ENCODE data around the gene CELSR3.

CELSR3 gene

GRCh38 chr3:48694610-48695392 is 32.1 kb upstream of the CELSR3 start:
- ChIA-PET POLR2A (no interaction called here), CTCF (interaction anchor here (1.1 to 1.2 kb wide), 3 partner anchors 9 to 45 kb away, joined by 3 to 4 read pairs (median 3); partner anchors contain the start of gene NCKIPSD)
- no peak for DNase-seq
- no peaks in the 10 kb centered on the region for H3K9me3 ChIP-seq (ENCODE audit: control extremely low read depth in 1 of 5, control insufficient read depth in 4 of 5, insufficient read depth in 2 of 5, low read depth in 1 of 5, low read length in 4 of 5)
- no peak overlapping the region for H3K4me3 ChIP-seq (ENCODE audit: control insufficient read depth in 1 of 7, extremely low read depth in 1 of 7, insufficient read depth in 4 of 7, low read depth in 2 of 7, low read length in 6 of 7)
- H3K27ac ChIP-seq (ENCODE audit: insufficient read depth in 1 of 2, low read depth in 1 of 2, low read length in 2 of 2, poor library complexity in 1 of 2, severe bottlenecking in 2 of 2), result no peak overlapping the region
- WGBS (ENCODE audit: insufficient coverage), result over 99% methylated on average over 18 of the region's 23 CpGs
- no peaks in the 10 kb centered on the region for H3K27me3 ChIP-seq (replicated peaks in 2 of 5; ENCODE audit: control insufficient read depth in 4 of 5, insufficient read depth in 5 of 5, low read length in 4 of 5)
- H3K4me1 ChIP-seq (ENCODE audit: control extremely low read depth in 1 of 4, control insufficient read depth in 4 of 4, insufficient read depth in 4 of 4, low read length in 3 of 4), result no peaks in the 10 kb centered on the region
- peaks cover 19 to 83% (median 70%) of the 10 kb centered on the region in 4 experiments for H3K36me3 ChIP-seq (ENCODE audit: control insufficient read depth in 4 of 4, insufficient read depth in 4 of 4, low read length in 3 of 4)

GRCh38 chr3:48693826-48694225 is 31.1 kb upstream of the CELSR3 start:
- CTCF ChIA-PET, result no interaction called here
- H3K9me3 ChIP-seq (ENCODE audit: control extremely low read depth in 1 of 5, control insufficient read depth in 4 of 5, insufficient read depth in 2 of 5, low read depth in 1 of 5, low read length in 4 of 5), result no peaks in the 10 kb centered on the region

GRCh38 chr3:48692551-48692950 is 29.9 kb upstream of the CELSR3 start:
- no peak for DNase-seq
- Histone ChIP-seq H3K27ac (ENCODE audit: insufficient read depth in 1 of 2, low read depth in 1 of 2, low read length in 2 of 2, poor library complexity in 1 of 2, severe bottlenecking in 2 of 2) (no peak overlapping the region), H3K4me3 (ENCODE audit: control insufficient read depth in 1 of 7, extremely low read depth in 1 of 7, insufficient read depth in 4 of 7, low read depth in 2 of 7, low read length in 6 of 7) (no peak overlapping the region), H3K9me3 (ENCODE audit: control extremely low read depth in 1 of 5, control insufficient read depth in 4 of 5, insufficient read depth in 2 of 5, low read depth in 1 of 5, low read length in 4 of 5) (no peaks in the 10 kb centered on the region), H3K4me1 (ENCODE audit: control extremely low read depth in 1 of 4, control insufficient read depth in 4 of 4, insufficient read depth in 4 of 4, low read length in 3 of 4) (peaks cover 0 to under 1% (median 0%) of the 10 kb centered on the region in 4 experiments), H3K27me3 (replicated peaks in 2 of 5; ENCODE audit: control insufficient read depth in 4 of 5, insufficient read depth in 5 of 5, low read length in 4 of 5) (no peaks in the 10 kb centered on the region), H3K36me3 (ENCODE audit: control insufficient read depth in 4 of 4, insufficient read depth in 4 of 4, low read length in 3 of 4) (peaks cover 16 to 86% (median 72%) of the 10 kb centered on the region in 4 experiments)
- CTCF ChIA-PET, result interaction anchor here (0.6 to 1.0 kb wide), 2 partner anchors 9 to 22 kb away, joined by 3 read pairs; no protein-coding TSS in a partner anchor
- POLR2A ChIA-PET, result no interaction called here

More at GRCh38 chr3:48693826-48694225, 31.1 kb upstream of the CELSR3 start:
- WGBS (ENCODE audit: insufficient coverage), result 96% methylated on average over 4 of the region's 8 CpGs
- H3K4me3 ChIP-seq (ENCODE audit: control insufficient read depth in 1 of 7, extremely low read depth in 1 of 7, insufficient read depth in 4 of 7, low read depth in 2 of 7, low read length in 6 of 7), result no peak overlapping the region
- no peaks in the 10 kb centered on the region for H3K27me3 ChIP-seq (replicated peaks in 2 of 5; ENCODE audit: control insufficient read depth in 4 of 5, insufficient read depth in 5 of 5, low read length in 4 of 5)
- H3K36me3 ChIP-seq (ENCODE audit: control insufficient read depth in 4 of 4, insufficient read depth in 4 of 4, low read length in 3 of 4), result peaks cover 17 to 84% (median 70%) of the 10 kb centered on the region in 4 experiments
- POLR2A ChIA-PET, result interaction anchor here (0.6 kb wide), 1 partner anchor 12 kb away, joined by 4 read pairs; no protein-coding TSS in a partner anchor
- no peak overlapping the region for H3K27ac ChIP-seq (ENCODE audit: insufficient read depth in 1 of 2, low read depth in 1 of 2, low read length in 2 of 2, poor library complexity in 1 of 2, severe bottlenecking in 2 of 2)
- no peak for DNase-seq
- H3K4me1 ChIP-seq (ENCODE audit: control extremely low read depth in 1 of 4, control insufficient read depth in 4 of 4, insufficient read depth in 4 of 4, low read length in 3 of 4), result no peaks in the 10 kb centered on the region

- DNase-seq, result no peak
- Histone ChIP-seq H3K4me3 (ENCODE audit: control insufficient read depth in 1 of 7, extremely low read depth in 1 of 7, insufficient read depth in 4 of 7, low read depth in 2 of 7, low read length in 6 of 7) (no peak overlapping the region), H3K27ac (ENCODE audit: insufficient read depth in 1 of 2, low read depth in 1 of 2, low read length in 2 of 2, poor library complexity in 1 of 2, severe bottlenecking in 2 of 2) (no peak overlapping the region), H3K4me1 (ENCODE audit: control extremely low read depth in 1 of 4, control insufficient read depth in 4 of 4, insufficient read depth in 4 of 4, low read length in 3 of 4) (peaks cover 0 to 12% (median 10%) of the 10 kb centered on the region in 4 experiments), H3K36me3 (ENCODE audit: control insufficient read depth in 4 of 4, insufficient read depth in 4 of 4, low read length in 3 of 4) (peaks cover 18 to 84% (median 72%) of the 10 kb centered on the region in 4 experiments), H3K27me3 (replicated peaks in 2 of 5; ENCODE audit: control insufficient read depth in 4 of 5, insufficient read depth in 5 of 5, low read length in 4 of 5) (no peaks in the 10 kb centered on the region), H3K9me3 (ENCODE audit: control extremely low read depth in 1 of 5, control insufficient read depth in 4 of 5, insufficient read depth in 2 of 5, low read depth in 1 of 5, low read length in 4 of 5) (no peaks in the 10 kb centered on the region)
- ChIA-PET POLR2A (interaction anchor here (0.9 to 1.0 kb wide), 2 partner anchors 19 to 22 kb away, joined by 3 read pairs; no protein-coding TSS in a partner anchor), CTCF (interaction anchor here (1.0 to 1.3 kb wide), 2 partner anchors 10 to 34 kb away, joined by 3 to 4 read pairs; no protein-coding TSS in a partner anchor)
- WGBS (ENCODE audit: insufficient coverage), result no CpG with 5 or more reads among the region's 2 CpGs
These were observed 28.3 kb upstream of the CELSR3 start for GRCh38 chr3:48690846-48691458.

- Histone ChIP-seq H3K27ac (ENCODE audit: insufficient read depth in 1 of 2, low read depth in 1 of 2, low read length in 2 of 2, poor library complexity in 1 of 2, severe bottlenecking in 2 of 2) (no peak overlapping the region), H3K4me3 (ENCODE audit: control insufficient read depth in 1 of 7, extremely low read depth in 1 of 7, insufficient read depth in 4 of 7, low read depth in 2 of 7, low read length in 6 of 7) (no peak overlapping the region), H3K27me3 (replicated peaks in 2 of 5; ENCODE audit: control insufficient read depth in 4 of 5, insufficient read depth in 5 of 5, low read length in 4 of 5) (no peaks in the 10 kb centered on the region), H3K36me3 (ENCODE audit: control insufficient read depth in 4 of 4, insufficient read depth in 4 of 4, low read length in 3 of 4) (peaks cover 15 to 72% (median 61%) of the 10 kb centered on the region in 4 experiments), H3K9me3 (ENCODE audit: control extremely low read depth in 1 of 5, control insufficient read depth in 4 of 5, insufficient read depth in 2 of 5, low read depth in 1 of 5, low read length in 4 of 5) (no peaks in the 10 kb centered on the region), H3K4me1 (ENCODE audit: control extremely low read depth in 1 of 4, control insufficient read depth in 4 of 4, insufficient read depth in 4 of 4, low read length in 3 of 4) (peaks cover 2 to 22% (median 19%) of the 10 kb centered on the region in 4 experiments)
- WGBS (ENCODE audit: insufficient coverage), result 91% methylated on average over 3 of the region's 5 CpGs
- ChIA-PET POLR2A (no interaction called here), CTCF (no interaction called here)
- no peak for DNase-seq
These were observed 26.7 kb upstream of the CELSR3 start for GRCh38 chr3:48689384-48689783.

- Histone ChIP-seq H3K4me1 (ENCODE audit: control extremely low read depth in 1 of 4, control insufficient read depth in 4 of 4, insufficient read depth in 4 of 4, low read length in 3 of 4) (peaks cover 2 to 26% (median 23%) of the 10 kb centered on the region in 4 experiments), H3K27ac (ENCODE audit: insufficient read depth in 1 of 2, low read depth in 1 of 2, low read length in 2 of 2, poor library complexity in 1 of 2, severe bottlenecking in 2 of 2) (no peak overlapping the region), H3K4me3 (ENCODE audit: control insufficient read depth in 1 of 7, extremely low read depth in 1 of 7, insufficient read depth in 4 of 7, low read depth in 2 of 7, low read length in 6 of 7) (no peak overlapping the region), H3K36me3 (ENCODE audit: control insufficient read depth in 4 of 4, insufficient read depth in 4 of 4, low read length in 3 of 4) (peaks cover 15 to 66% (median 55%) of the 10 kb centered on the region in 4 experiments), H3K27me3 (replicated peaks in 2 of 5; ENCODE audit: control insufficient read depth in 4 of 5, insufficient read depth in 5 of 5, low read length in 4 of 5) (no peaks in the 10 kb centered on the region), H3K9me3 (ENCODE audit: control extremely low read depth in 1 of 5, control insufficient read depth in 4 of 5, insufficient read depth in 2 of 5, low read depth in 1 of 5, low read length in 4 of 5) (no peaks in the 10 kb centered on the region)
- ChIA-PET POLR2A (no interaction called here), CTCF (interaction anchor here (0.6 to 1.0 kb wide), 3 partner anchors 10 to 30 kb away, joined by 3 read pairs; no protein-coding TSS in a partner anchor)
- DNase-seq, result no peak
- 100% methylated on average over 1 of the region's 3 CpGs for WGBS (ENCODE audit: insufficient coverage)
These were observed 26.0 kb upstream of the CELSR3 start for GRCh38 chr3:48688737-48689075.

Measured in common myeloid progenitor, CD34-positive (primary cell).